Body of pancreas (tissue), 4 donors: Measurements from ENCODE around the gene NOS3. TPM values are rescaled to one million over a fixed set of nuclear protein-coding genes. Genes with fewer than 3 reads are reported as not detected.

Experiments used
- ATAC-seq: fragments of 150-250 bp; one replicate; pipeline ENCODE4 v1.9.1; 2016
- DNase-seq, 4 donors: peaks; one replicate each; pipeline ENCODE4 v3.0.0-alpha.2; 2019
- H3K27ac ChIP-seq, 4 donors: fragments of 200-600 bp; sonication (generic); 1 replicate in 3 of 4; 2 replicates in 1 of 4; pipeline versions ENCODE4 v1.5.1 to v1.6.1; 2016 to 2019; ENCODE audit warnings: mild to moderate bottlenecking in 1 of 4, mixed read lengths in 1 of 4, moderate library complexity in 1 of 4
- H3K27me3 ChIP-seq, 2 donors: fragments of 200-600 bp; sonication (generic); one replicate each; pipeline ENCODE4 v1.6.0; 2016; ENCODE audit warnings: mild to moderate bottlenecking in 1 of 2
- H3K36me3 ChIP-seq, 2 donors: fragments of 200-600 bp; sonication (generic); replicated peaks in 1 of 2; 2 replicates each; pipeline ENCODE4 v1.5.1; 2016; ENCODE audit warnings: low read depth in 2 of 2; ENCODE audit not compliant: insufficient read depth in 1 of 2
- H3K4me1 ChIP-seq: fragments of 200-600 bp; sonication (generic); one replicate; pipeline ENCODE4 v1.6.0; 2016
- H3K4me3 ChIP-seq, 2 donors: fragments of 200-600 bp; sonication (generic); 1 replicate in 1 of 2; 2 replicates in 1 of 2; pipeline ENCODE4 v1.5.1; 2016 to 2019
- H3K9me3 ChIP-seq, 3 donors: fragments of 200-600 bp; sonication (generic); 1 replicate in 2 of 3; 2 replicates in 1 of 3; pipeline ENCODE4 v1.5.1; 2016
- CTCF ChIP-seq, 7 experiments: fragments of 450-650 bp in 4 of 7; fragments of 200-600 bp in 3 of 7; sonication (generic) in 3 of 7; IDR thresholded peaks; one replicate each; pipeline ENCODE4 v1.5.1; 2016 to 2019; ENCODE audit warnings: antibody characterized with exemption in 7 of 7
- POLR2A ChIP-seq, 3 donors: fragments of 450-650 bp; IDR thresholded peaks; one replicate each; pipeline ENCODE4 v1.6.1; 2016; ENCODE audit warnings: antibody characterized with exemption in 3 of 3, mild to moderate bottlenecking in 2 of 3
- WGBS, 2 donors: methylation state at CpG; one replicate each; pipeline ENCODE4 v1.1.5; 2017; 5-methylcytosine and 5-hydroxymethylcytosine counted together
- intact Hi-C: fragments of 100-400 bp; cut with DNase I; formaldehyde crosslinking; loops from one replicate; pipeline ENCODE4 v1.15.1; 2023
- total RNA-seq, 2 donors: library from RNA; depleted of rRNA; stranded (reverse); fragments of >200 nt; gene quantifications; one replicate each; pipeline ENCODE4 v1.1.0, GENCODE V29; 2016

Gene NOS3
- total RNA-seq, 2 donors from 2014 or later, result 4.9 to 7.6 TPM

DNA sequence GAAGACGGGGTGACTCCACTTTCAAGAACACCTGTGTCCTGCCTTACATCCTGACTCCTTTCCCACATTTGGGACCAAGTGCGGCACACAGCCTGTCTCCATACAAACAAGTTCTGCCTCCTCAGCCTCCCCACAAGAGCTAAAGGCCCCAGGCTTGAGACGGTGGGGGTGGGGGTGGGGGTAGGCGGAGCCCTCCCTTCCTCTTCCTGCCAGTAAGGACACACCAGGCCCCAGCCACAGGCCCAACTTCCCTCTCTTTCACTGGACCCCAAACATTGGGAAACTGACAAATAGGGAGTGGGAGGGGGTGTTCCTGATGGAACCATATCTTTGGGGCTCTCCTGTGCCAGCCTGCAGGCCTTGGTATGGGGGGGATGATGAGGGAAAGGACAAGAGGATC is 62.3 kb downstream of the NOS3 start:
- 83 to 86% methylated on average over 4 of the region's 4 CpGs for WGBS, 2 donors
- no peak for DNase-seq
- Histone ChIP-seq H3K4me3 (no peak overlapping the region), H3K4me1 (peaks cover 20% of the 10 kb centered on the region), H3K9me3 (no peaks in the 10 kb centered on the region), H3K27me3 (no peaks in the 10 kb centered on the region), H3K27ac (no peak overlapping the region), H3K36me3 (no peaks in the 10 kb centered on the region)
- intact Hi-C loops, result no loop called here
- TF ChIP-seq CTCF (IDR thresholded peaks at IDR 0.05), result no peak
- TF ChIP-seq POLR2A (IDR thresholded peaks at IDR 0.05), result no peak
- no peak for ATAC-seq

GRCh38 chr7:151053751-151054150 is 62.9 kb downstream of the NOS3 start:
- no peaks in the 10 kb centered on the region for H3K27me3 ChIP-seq
- DNase-seq (no peak), ATAC-seq (no peak)
- no peak overlapping the region for H3K27ac ChIP-seq
- H3K4me1 ChIP-seq, result peaks cover 25% of the 10 kb centered on the region
- no peak for TF ChIP-seq POLR2A (IDR thresholded peaks at IDR 0.05)
- TF ChIP-seq CTCF (IDR thresholded peaks at IDR 0.05), result no peak
- WGBS, 2 donors, result 95% methylated on average over 8 of the region's 8 CpGs
- H3K4me3 ChIP-seq, result no peak overlapping the region
- intact Hi-C loops, result no loop called here
- no peaks in the 10 kb centered on the region for H3K36me3 ChIP-seq
- no peaks in the 10 kb centered on the region for H3K9me3 ChIP-seq

- H3K36me3 ChIP-seq, result no peaks in the 10 kb centered on the region
- no peak for ATAC-seq
- H3K4me3 ChIP-seq, result no peak overlapping the region
- DNase-seq, result no peak
- H3K9me3 ChIP-seq, result no peaks in the 10 kb centered on the region
- no peaks in the 10 kb centered on the region for H3K27me3 ChIP-seq
- H3K4me1 ChIP-seq, result peaks cover 33% of the 10 kb centered on the region
- no peak overlapping the region for H3K27ac ChIP-seq
- WGBS, 2 donors, result 78 to 87% methylated on average over 6 of the region's 6 CpGs
- intact Hi-C loops, result no loop called here
- TF ChIP-seq CTCF (IDR thresholded peaks at IDR 0.05) (no peak), POLR2A (IDR thresholded peaks at IDR 0.05) (no peak)
Observed at GRCh38 chr7:151056283-151056665, 65.5 kb downstream of the NOS3 start.

GRCh38 chr7:151056666-151057505 is 66.1 kb downstream of the NOS3 start:
- Histone ChIP-seq H3K36me3 (no peaks in the 10 kb centered on the region), H3K27ac (no peak overlapping the region), H3K27me3 (no peaks in the 10 kb centered on the region), H3K4me1 (peaks cover 39% of the 10 kb centered on the region), H3K9me3 (no peaks in the 10 kb centered on the region), H3K4me3 (peak overlapping the region; percentile 49 to 57)
- peak in 1 of 7 experiments; percentile 11 for TF ChIP-seq CTCF (IDR thresholded peaks at IDR 0.05)
- no peak for TF ChIP-seq POLR2A (IDR thresholded peaks at IDR 0.05)
- intact Hi-C loops, result no loop called here
- ATAC-seq (no peak), DNase-seq (peak in 3 of 4 donors; percentile 37 to 49 (median 46))
- WGBS, 2 donors, result 17 to 19% methylated on average over 25 to 29 of the region's 29 CpGs
